Measurements from ENCODE around the gene ROR2.
A peak's percentile ranks its signal among the peaks of the same experiment; 100 is the strongest.

The ROR2 gene

GRCh38 chr9:91778031-91778430 is 172.0 kb downstream of the ROR2 start:
- no peak for DNase-seq (ENCODE audit: low read depth in 3 of 3, low spot score in 1 of 3)

DNA sequence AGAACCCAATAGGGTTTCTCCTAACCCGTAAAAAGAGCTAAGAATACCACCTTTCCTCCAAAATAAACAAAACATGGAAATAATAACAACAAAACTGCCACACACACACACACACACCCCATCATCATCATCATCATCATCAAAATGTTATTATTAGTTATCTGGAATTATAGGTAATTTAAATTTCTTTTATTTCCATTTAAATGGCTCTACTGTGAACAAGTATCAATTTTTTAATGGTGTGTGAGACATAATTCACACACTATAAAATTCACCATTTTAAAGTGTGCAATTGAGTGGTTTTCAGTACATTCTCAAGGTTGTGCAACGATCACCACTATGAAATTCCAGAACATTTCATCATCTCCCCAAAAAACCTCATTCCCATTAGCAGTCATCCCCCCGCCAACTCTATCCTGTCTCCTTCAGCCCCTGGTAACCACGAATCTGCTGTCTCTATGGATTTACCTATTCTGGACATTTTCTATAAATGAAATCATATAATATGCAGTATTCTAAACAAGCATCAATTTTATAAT is 172.7 kb downstream of the ROR2 start:
- DNase-seq (ENCODE audit: low read depth in 3 of 3, low spot score in 1 of 3) = no peak

GRCh38 chr9:91776409-91777291 is 173.4 kb downstream of the ROR2 start:
- no peak for DNase-seq (ENCODE audit: low read depth in 3 of 3, low spot score in 1 of 3)

- DNase-seq (ENCODE audit: low read depth in 3 of 3, low spot score in 1 of 3) = no peak
Observed at GRCh38 chr9:91775708-91776028, 174.4 kb downstream of the ROR2 start.

GRCh38 chr9:91775011-91775707 is 174.9 kb downstream of the ROR2 start:
- DNase-seq (ENCODE audit: low read depth in 3 of 3, low spot score in 1 of 3) = peak in 2 of 3 donors; percentile 7 to 48

DNA sequence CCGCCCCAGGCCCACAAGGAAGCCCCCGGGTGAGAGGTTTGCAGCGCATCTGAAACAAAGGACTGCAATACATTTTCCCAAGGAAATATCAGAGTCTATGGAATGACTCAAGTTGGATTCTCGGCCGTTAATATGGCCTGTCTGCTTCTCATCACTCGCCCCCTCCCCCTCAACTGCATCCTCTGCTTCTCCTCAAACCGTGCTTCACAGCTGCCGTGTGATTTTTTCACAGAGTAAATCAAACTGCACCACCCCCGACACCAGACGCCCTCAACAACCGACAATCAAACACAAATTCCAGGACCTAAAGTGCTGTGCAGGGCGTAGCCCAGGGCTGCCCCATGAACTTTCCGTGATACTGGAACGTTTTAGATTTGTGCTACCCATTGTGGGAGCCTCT is 176.9 kb downstream of the ROR2 start:
- DNase-seq (ENCODE audit: low read depth in 3 of 3, low spot score in 1 of 3) = no peak

DNA sequence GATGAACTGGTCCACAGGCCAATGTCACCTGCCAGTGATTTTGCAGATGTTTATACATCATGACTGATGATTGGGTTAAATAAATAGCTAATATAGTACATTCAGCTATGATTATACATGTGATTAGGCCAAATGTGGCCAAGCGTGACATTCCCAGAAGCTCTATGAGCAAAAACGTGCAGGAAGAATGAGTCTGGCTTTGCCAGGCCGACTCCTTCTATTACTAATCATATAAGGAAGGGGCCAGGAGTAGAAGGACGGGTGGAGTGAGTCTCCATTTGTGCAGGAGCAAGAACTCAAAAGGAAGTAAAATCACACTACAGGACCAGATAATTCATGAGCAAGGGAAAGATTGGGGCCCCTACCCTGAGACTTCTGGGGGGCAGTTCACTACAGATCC is 178.2 kb downstream of the ROR2 start:
- no peak for DNase-seq (ENCODE audit: low read depth in 3 of 3, low spot score in 1 of 3)

- no peak for DNase-seq (ENCODE audit: low read depth in 3 of 3, low spot score in 1 of 3)
Observed at GRCh38 chr9:91771027-91771426, 179.0 kb downstream of the ROR2 start.

DNA sequence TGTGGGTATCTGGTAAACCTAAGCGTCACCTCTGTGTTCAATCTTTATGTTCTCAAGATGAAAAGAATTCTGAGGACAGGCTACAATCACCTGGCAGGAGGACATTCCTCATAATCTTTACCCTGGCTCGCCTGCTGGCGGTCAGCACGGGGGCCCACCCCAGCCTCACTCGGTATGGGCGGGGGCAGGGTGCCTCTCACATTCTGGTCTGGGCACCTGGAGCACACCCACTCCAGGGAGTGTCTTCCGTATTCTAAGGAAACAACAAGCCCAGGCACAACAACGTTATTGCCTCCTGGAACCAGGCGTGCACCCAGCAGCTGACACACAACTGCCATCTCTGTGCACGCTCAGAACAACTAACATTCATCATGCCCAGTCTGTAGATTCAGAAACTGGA is 179.8 kb downstream of the ROR2 start:
- DNase-seq (ENCODE audit: low read depth in 3 of 3, low spot score in 1 of 3) = no peak

- no peak for DNase-seq (ENCODE audit: low read depth in 3 of 3, low spot score in 1 of 3)
Observed at GRCh38 chr9:91768977-91769916, 180.8 kb downstream of the ROR2 start.

- no peak for DNase-seq (ENCODE audit: low read depth in 3 of 3, low spot score in 1 of 3)
Observed at GRCh38 chr9:91768507-91768906, 181.5 kb downstream of the ROR2 start.

DNA sequence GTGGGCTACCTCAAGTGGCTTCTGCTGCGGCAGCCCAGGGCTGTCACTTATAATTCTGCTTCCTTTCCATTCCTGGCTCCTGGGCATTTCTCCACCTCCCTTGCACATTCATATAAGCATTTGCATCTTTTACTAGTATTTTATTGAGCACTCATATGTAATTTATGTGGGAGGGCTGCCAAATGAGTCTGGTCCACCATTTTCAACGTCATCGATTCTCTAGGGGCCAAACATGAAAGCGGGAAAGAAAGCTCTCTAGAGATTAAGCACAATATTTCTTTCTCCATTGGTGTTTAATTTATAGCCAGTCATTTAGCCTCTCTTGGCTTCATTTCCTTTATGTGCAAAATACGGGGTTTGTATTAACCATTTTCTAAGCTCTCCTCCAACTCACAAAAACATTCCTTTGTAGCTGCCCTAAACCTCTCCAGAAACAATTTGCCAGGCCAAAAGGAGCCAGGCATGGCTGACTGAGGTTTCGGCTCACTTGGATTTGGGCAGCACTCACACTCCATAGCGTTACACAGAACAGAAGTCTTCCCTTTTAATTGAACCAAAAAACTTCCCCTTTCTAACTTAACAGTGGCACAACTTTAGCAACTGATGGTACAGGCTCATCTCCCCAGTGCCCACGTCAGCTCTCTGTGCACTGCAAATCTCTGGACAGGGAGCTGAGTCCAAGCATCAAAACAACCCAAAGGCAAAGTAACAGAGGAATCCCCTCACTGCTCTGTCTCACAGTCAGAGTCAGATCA is 183.5 kb downstream of the ROR2 start:
- DNase-seq (ENCODE audit: low read depth in 3 of 3, low spot score in 1 of 3) = no peak

DNA sequence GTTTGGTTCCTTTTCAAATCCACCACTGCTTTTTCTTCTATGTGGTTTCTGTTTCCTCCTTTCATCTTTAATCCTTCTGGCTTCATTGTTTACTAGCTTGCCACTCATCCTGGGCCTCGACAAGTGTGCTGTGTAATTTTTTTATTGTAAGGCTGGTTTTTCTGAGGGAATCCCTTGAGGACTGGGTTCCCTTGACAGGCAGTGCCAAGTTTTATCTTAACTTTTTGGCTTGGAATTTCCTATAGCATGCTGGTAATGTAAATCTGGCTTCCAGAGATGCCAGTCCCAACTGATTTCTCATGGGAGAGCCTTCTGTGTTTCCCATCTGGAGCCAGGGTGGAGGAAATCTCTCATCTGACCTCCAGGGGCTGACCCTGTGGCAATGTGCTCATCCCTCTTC is 184.7 kb downstream of the ROR2 start:
- no peak for DNase-seq (ENCODE audit: low read depth in 3 of 3, low spot score in 1 of 3)

DNA sequence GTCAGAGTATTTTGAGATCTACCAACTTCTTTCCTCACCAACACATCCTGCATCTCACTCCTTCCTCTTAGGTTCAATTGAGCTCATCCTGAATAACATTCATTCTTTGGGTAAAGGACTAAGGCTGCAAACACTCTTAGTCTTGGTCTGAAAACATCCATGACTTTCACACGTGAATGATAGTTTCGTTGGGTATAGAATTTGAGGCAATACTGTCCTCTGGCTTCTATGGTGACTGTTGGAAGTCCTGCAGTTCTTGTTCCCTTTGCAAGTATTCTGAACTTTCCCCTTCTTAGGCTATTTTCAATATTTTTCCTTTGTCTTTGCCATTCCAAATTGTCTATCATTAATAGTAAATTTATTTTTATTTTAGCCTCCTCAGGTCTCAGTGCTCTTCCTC is 185.4 kb downstream of the ROR2 start:
- no peak for DNase-seq (ENCODE audit: low read depth in 3 of 3, low spot score in 1 of 3)

DNA sequence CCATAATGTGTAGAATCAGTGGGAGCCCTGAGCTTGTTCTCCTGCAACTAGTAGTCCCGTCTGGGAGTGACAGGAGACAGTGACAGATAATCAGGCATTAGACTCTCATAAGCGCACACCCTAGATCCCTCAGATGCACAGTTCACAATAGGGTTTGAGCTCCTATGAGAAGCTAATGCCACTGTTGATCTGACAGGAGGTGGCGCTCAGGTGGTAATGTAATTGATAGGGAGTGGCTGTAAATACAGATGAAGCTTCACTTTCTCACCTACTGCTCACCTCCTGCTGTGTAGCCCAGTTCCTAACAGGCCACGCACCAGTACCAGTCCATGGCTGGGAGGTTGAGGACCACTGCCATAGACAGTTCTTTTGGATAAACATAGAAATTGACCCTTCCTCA is 188.7 kb downstream of the ROR2 start:
- no peak for DNase-seq (ENCODE audit: low read depth in 3 of 3, low spot score in 1 of 3)

DNA sequence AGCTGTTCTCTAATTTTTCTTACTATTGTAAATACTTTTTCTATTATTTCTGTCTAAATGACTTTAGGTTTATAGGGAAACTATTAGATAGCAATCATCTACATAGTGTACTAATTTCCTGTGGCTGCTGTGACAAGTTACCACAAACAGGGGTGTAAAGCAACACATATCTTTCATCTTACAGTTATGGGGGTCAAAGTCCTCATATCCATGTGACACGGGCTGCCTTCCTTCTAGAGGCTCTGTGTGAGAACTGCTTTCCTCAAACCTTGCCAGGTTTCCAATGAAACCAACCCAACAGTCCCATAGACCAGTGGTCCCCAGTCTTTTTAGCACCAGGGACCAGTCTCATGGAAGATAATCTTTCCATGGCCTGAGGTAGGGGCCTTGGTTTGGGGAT is 189.1 kb downstream of the ROR2 start:
- no peak for DNase-seq (ENCODE audit: low read depth in 3 of 3, low spot score in 1 of 3)

DNA sequence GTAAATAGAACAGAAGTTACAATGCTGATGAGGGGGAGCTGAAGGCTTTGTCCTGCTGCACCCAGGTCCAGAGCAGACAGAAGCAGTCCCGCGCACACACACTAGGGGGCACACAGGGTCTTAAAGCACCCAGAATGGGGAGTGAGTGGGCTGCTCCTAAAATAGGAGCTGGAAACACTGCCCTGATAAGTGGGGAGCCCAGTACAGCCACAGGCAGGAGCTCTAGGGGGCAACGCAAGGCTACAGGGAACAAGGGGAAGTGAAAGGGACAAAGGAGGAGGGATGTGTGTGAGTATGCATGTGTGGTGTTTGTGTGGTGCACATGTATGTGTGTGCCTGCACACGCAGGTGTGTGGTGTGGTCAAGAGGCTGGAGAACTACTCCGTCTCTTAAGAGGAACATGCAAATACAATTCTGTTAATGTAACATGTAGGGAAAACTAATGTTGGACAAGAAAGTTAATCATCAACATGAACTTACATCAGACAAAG is 191.5 kb downstream of the ROR2 start:
- DNase-seq (ENCODE audit: low read depth in 3 of 3, low spot score in 1 of 3) = peak in 1 of 3 donors; percentile 14

- DNase-seq (ENCODE audit: low read depth in 3 of 3, low spot score in 1 of 3) = no peak
Observed at GRCh38 chr9:91757782-91758181, 192.2 kb downstream of the ROR2 start.

DNA sequence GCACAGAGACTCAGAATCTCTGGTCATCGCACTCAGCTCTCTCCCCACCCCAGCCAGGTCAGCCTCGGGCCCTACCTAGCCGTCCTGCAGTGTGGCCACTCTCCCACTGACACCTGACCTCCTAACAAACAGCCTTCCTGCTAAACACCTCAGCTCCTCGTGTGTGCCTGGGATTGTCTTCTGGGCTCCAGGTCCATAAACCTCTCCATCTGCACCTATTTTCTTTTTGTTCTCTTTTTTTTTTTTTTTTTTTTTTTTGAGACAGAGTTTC is 193.6 kb downstream of the ROR2 start:
- DNase-seq (ENCODE audit: low read depth in 3 of 3, low spot score in 1 of 3) = no peak

DNA sequence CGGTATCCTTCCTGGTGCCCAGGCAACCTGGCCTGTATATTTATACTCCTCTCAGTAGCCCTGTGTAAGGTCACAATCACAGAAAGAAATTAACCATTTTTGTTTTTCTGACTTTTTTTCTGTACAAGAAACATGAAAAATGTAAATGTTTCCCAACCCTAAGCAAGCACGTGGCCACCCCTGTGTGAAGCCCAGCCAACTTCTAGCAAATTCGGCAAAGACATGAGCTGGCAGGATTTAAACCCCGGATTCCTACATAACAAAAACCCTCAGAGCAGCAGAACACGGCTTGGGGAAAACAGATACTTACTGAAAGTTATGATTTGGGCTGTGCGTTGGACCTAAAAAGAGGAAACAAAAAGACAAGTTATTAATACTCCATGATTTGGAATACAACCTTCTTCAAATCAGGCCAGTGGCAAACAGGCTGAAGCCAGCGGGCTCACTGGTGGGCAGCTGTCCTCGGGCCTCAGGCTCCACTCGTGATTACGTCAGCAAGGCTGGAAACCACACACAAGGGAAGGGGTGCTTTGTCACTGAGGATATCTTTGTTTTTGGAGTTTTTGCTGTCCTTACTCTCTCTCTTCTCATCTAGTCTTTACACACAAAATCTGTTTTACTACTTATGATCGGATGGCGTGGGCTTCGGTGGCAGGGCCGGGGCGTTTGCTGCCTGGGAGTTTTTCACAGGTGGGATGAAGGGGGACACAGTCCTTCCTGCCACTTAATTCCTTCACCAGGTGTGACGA is 194.1 kb downstream of the ROR2 start:
- DNase-seq (ENCODE audit: low read depth in 3 of 3, low spot score in 1 of 3) = no peak

Measured in stimulated activated CD4-positive, alpha-beta T cell treated with anti-CD3 and anti-CD28 coated beads, TNF-alpha, amount 100 ng/mL, for 1 hour (primary cell).